ENCODE results near the gene SCN5A. TPM values are rescaled to one million over a fixed set of nuclear protein-coding genes. Genes with fewer than 3 reads are reported as not detected.

Gene SCN5A
- total and polyA plus RNA-seq, 2 donors (not counting 1 experiment from before 2014, with no cell fraction given), result 0.20 to 0.37 TPM

GRCh38 chr3:38605981-38606380 lies 43.5 kb downstream of the SCN5A start:
- no peaks in the 10 kb centered on the region for H3K4me1 Mint-ChIP-seq
- H3K27ac ChIP-seq (ENCODE audit: low read length in 2 of 2), result no peak overlapping the region
- TF ChIP-seq CTCF (IDR thresholded peaks at IDR 0.05) (no peak), EZH2 (IDR thresholded peaks at IDR 0.05; ENCODE audit: borderline replicate concordance, insufficient read depth, low read depth, low read length, poor library complexity, severe bottlenecking) (no peak)
- H3K9me3 ChIP-seq (ENCODE audit: control extremely low read depth in 1 of 3, control insufficient read depth in 2 of 3, insufficient read depth in 1 of 3, low read length in 2 of 3), result peaks cover 0 to 3% (median 0%) of the 10 kb centered on the region in 3 donors
- no peak overlapping the region for H3K4me3 Mint-ChIP-seq
- DNase-seq (no peak), ATAC-seq (ENCODE audit: low read depth) (no peak)
- no peaks in the 10 kb centered on the region for H3K27me3 ChIP-seq (replicated peaks in 1 of 4; ENCODE audit: control extremely low read depth in 1 of 4, control insufficient read depth in 3 of 4, insufficient read depth in 4 of 4, low read length in 3 of 4)
- H2AFZ ChIP-seq (ENCODE audit: insufficient read depth, low read depth, low read length, poor library complexity, severe bottlenecking), result no peak overlapping the region
- H3K27me3 Mint-ChIP-seq, result no peaks in the 10 kb centered on the region
- H3K9ac ChIP-seq (ENCODE audit: low read length), result no peak overlapping the region
- no peak overlapping the region for H3K4me2 ChIP-seq (replicated peaks; ENCODE audit: low read depth, low read length, poor library complexity, severe bottlenecking)
- H3K4me3 ChIP-seq (ENCODE audit: control extremely low read depth in 1 of 5, extremely low read depth in 1 of 5, insufficient read depth in 1 of 5, low read depth in 2 of 5, low read length in 4 of 5), result no peak overlapping the region
- no peak overlapping the region for H3K27ac Mint-ChIP-seq
- no peaks in the 10 kb centered on the region for H4K20me1 ChIP-seq (ENCODE audit: control insufficient read depth, insufficient read depth, low read length, poor library complexity, severe bottlenecking)
- H3K4me1 ChIP-seq (ENCODE audit: control insufficient read depth in 2 of 2, insufficient read depth in 2 of 2, low read length in 2 of 2), result no peaks in the 10 kb centered on the region
- H3K36me3 ChIP-seq (replicated peaks in 1 of 2; ENCODE audit: control extremely low read depth in 1 of 2, control insufficient read depth in 1 of 2, extremely low read depth in 1 of 2, insufficient read depth in 2 of 2, low read length in 1 of 2), result no peaks in the 10 kb centered on the region
- intact Hi-C loops (cut with micrococcal nuclease), result no loop called here
- H3K79me2 ChIP-seq (ENCODE audit: control insufficient read depth, insufficient read depth, low read length), result no peaks in the 10 kb centered on the region
- CTCF ChIA-PET, result no interaction called here
- peaks cover 3% of the 10 kb centered on the region for H3K9me3 Mint-ChIP-seq (ENCODE audit: insufficient read depth)
- 100% methylated on average over 6 of the region's 7 CpGs for WGBS (ENCODE audit: insufficient coverage)
- POLR2A ChIA-PET, result no interaction called here

- no peak overlapping the region for H3K27ac Mint-ChIP-seq
- H3K4me3 ChIP-seq (ENCODE audit: control extremely low read depth in 1 of 5, extremely low read depth in 1 of 5, insufficient read depth in 1 of 5, low read depth in 2 of 5, low read length in 4 of 5), result no peak overlapping the region
- ChIA-PET POLR2A (no interaction called here), CTCF (no interaction called here)
- peaks cover under 1% of the 10 kb centered on the region for H3K27me3 Mint-ChIP-seq
- H3K9me3 ChIP-seq (ENCODE audit: control extremely low read depth in 1 of 3, control insufficient read depth in 2 of 3, insufficient read depth in 1 of 3, low read length in 2 of 3), result peaks cover 0 to 6% (median 0%) of the 10 kb centered on the region in 3 donors
- H3K79me2 ChIP-seq (ENCODE audit: control insufficient read depth, insufficient read depth, low read length), result no peaks in the 10 kb centered on the region
- peaks cover 3% of the 10 kb centered on the region for H3K9me3 Mint-ChIP-seq (ENCODE audit: insufficient read depth)
- H3K4me1 Mint-ChIP-seq, result no peaks in the 10 kb centered on the region
- no peak overlapping the region for H3K4me3 Mint-ChIP-seq
- intact Hi-C loops (cut with micrococcal nuclease), result no loop called here
- no peak overlapping the region for H3K27ac ChIP-seq (ENCODE audit: low read length in 2 of 2)
- H3K4me2 ChIP-seq (replicated peaks; ENCODE audit: low read depth, low read length, poor library complexity, severe bottlenecking), result no peak overlapping the region
- WGBS (ENCODE audit: insufficient coverage), result 86% methylated on average over 6 of the region's 6 CpGs
- ATAC-seq (ENCODE audit: low read depth) (no peak), DNase-seq (no peak)
- H3K27me3 ChIP-seq (replicated peaks in 1 of 4; ENCODE audit: control extremely low read depth in 1 of 4, control insufficient read depth in 3 of 4, insufficient read depth in 4 of 4, low read length in 3 of 4), result no peaks in the 10 kb centered on the region
- H3K36me3 ChIP-seq (replicated peaks in 1 of 2; ENCODE audit: control extremely low read depth in 1 of 2, control insufficient read depth in 1 of 2, extremely low read depth in 1 of 2, insufficient read depth in 2 of 2, low read length in 1 of 2), result no peaks in the 10 kb centered on the region
- no peaks in the 10 kb centered on the region for H4K20me1 ChIP-seq (ENCODE audit: control insufficient read depth, insufficient read depth, low read length, poor library complexity, severe bottlenecking)
- no peaks in the 10 kb centered on the region for H3K4me1 ChIP-seq (ENCODE audit: control insufficient read depth in 2 of 2, insufficient read depth in 2 of 2, low read length in 2 of 2)
- no peak overlapping the region for H3K9ac ChIP-seq (ENCODE audit: low read length)
- no peak overlapping the region for H2AFZ ChIP-seq (ENCODE audit: insufficient read depth, low read depth, low read length, poor library complexity, severe bottlenecking)
- no peak for TF ChIP-seq EZH2 (IDR thresholded peaks at IDR 0.05; ENCODE audit: borderline replicate concordance, insufficient read depth, low read depth, low read length, poor library complexity, severe bottlenecking)
- no peak for TF ChIP-seq CTCF (IDR thresholded peaks at IDR 0.05)
Observed at GRCh38 chr3:38604246-38604645, 45.2 kb downstream of the SCN5A start.
